ENCODE measurements around the gene EHHADH. TPM values are rescaled to one million over a fixed set of nuclear protein-coding genes. Genes with fewer than 3 reads are reported as not detected.

EHHADH gene
- total RNA-seq, 1 experiment from 2014 or later = 20.1 TPM

- no peak overlapping the region for H3K4me3 Mint-ChIP-seq (ENCODE audit: low read depth, unreplicated experiment)
- H3K4me1 Mint-ChIP-seq (ENCODE audit: low read depth, unreplicated experiment) = peaks cover 27% of the 10 kb centered on the region
- CTCF ChIA-PET = interaction anchor here (1.0 kb wide), 1 partner anchor 18 kb away, joined by 5 read pairs; no protein-coding TSS in a partner anchor
- TF ChIP-seq, protein P1, sequence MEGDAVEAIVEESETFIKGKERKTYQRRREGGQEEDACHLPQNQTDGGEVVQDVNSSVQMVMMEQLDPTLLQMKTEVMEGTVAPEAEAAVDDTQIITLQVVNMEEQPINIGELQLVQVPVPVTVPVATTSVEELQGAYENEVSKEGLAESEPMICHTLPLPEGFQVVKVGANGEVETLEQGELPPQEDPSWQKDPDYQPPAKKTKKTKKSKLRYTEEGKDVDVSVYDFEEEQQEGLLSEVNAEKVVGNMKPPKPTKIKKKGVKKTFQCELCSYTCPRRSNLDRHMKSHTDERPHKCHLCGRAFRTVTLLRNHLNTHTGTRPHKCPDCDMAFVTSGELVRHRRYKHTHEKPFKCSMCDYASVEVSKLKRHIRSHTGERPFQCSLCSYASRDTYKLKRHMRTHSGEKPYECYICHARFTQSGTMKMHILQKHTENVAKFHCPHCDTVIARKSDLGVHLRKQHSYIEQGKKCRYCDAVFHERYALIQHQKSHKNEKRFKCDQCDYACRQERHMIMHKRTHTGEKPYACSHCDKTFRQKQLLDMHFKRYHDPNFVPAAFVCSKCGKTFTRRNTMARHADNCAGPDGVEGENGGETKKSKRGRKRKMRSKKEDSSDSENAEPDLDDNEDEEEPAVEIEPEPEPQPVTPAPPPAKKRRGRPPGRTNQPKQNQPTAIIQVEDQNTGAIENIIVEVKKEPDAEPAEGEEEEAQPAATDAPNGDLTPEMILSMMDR (IDR thresholded peaks at IDR 0.05; ENCODE audit: unreplicated experiment) = no peak
- peaks cover 28% of the 10 kb centered on the region for H3K36me3 Mint-ChIP-seq (ENCODE audit: insufficient read depth, unreplicated experiment)
- no peaks in the 10 kb centered on the region for H3K9me3 Mint-ChIP-seq (ENCODE audit: low read depth, unreplicated experiment)
- no peak for DNase-seq
- H3K27ac Mint-ChIP-seq (ENCODE audit: unreplicated experiment) = no peak overlapping the region
- no TSS peak for BruUV-seq (replicated peaks)
- H3K27me3 Mint-ChIP-seq (ENCODE audit: unreplicated experiment) = no peaks in the 10 kb centered on the region
- intact Hi-C loops (cut with micrococcal nuclease; ENCODE audit: unreplicated experiment) = no loop called here
These were observed 36.4 kb upstream of the EHHADH start for GRCh38 chr3:185290266-185290665.

- Mint-ChIP-seq H3K27me3 (ENCODE audit: unreplicated experiment) (no peaks in the 10 kb centered on the region), H3K36me3 (ENCODE audit: insufficient read depth, unreplicated experiment) (peaks cover 30% of the 10 kb centered on the region), H3K4me1 (ENCODE audit: low read depth, unreplicated experiment) (peaks cover 45% of the 10 kb centered on the region), H3K27ac (ENCODE audit: unreplicated experiment) (peak overlapping the region; percentile 88), H3K4me3 (ENCODE audit: low read depth, unreplicated experiment) (peak overlapping the region; percentile 87), H3K9me3 (ENCODE audit: low read depth, unreplicated experiment) (no peaks in the 10 kb centered on the region)
- CTCF ChIA-PET = interaction anchor here (0.7 kb wide), 2 partner anchors 290 to 374 kb away, joined by 3 to 7 read pairs; no protein-coding TSS in a partner anchor
- TF ChIP-seq, protein P1 (IDR thresholded peaks at IDR 0.05; ENCODE audit: unreplicated experiment) = no peak
- DNase-seq = no peak
- no TSS peak for BruUV-seq (replicated peaks)
- intact Hi-C loops (cut with micrococcal nuclease; ENCODE audit: unreplicated experiment) = loop anchor here (2.0 kb wide), 1 partner anchor 25 kb away; no protein-coding TSS in a partner anchor
These were observed 29.6 kb upstream of the EHHADH start for GRCh38 chr3:185283374-185283935.

DNA sequence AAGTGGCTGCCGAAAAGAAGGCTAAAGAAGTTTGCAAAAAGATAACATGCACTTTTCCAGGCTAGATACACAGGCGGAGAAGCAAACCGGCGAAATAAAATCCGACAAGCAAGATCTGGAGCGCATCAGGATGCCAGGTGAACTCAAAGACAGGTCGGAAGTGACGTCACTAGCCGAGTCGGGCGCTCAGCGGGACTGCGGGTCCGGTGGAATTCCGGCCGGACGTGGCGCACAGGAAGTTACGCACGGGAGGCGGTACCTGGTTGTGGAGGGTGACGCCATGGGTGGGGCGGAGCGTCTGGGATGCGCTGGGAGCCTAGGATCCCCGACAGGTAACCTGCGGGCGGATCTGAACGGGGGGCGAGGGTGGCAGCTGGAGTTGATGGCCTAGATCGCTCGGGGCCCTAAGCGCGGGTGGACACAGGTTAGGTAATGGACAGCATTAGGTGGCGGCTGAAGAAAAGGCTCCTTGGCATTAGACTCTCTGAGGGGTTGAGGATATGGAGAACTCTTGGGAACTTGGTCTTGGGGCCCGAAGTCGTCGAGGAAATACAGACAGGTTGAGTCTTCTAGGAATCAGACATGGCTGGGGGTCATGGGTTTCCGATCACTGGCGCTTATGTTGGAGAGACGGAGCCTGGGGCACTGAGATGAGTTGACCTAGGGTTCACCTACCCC, 29.0 kb upstream of the EHHADH start:
- H3K9me3 Mint-ChIP-seq (ENCODE audit: low read depth, unreplicated experiment) = no peaks in the 10 kb centered on the region
- CTCF ChIA-PET = interaction anchor here (0.5 kb wide), 1 partner anchor 47 kb away, joined by 4 read pairs; no protein-coding TSS in a partner anchor
- TF ChIP-seq, protein P1 (IDR thresholded peaks at IDR 0.05; ENCODE audit: unreplicated experiment) = no peak
- no peaks in the 10 kb centered on the region for H3K27me3 Mint-ChIP-seq (ENCODE audit: unreplicated experiment)
- peak; percentile 100 for DNase-seq
- peak overlapping the region; percentile 88 for H3K27ac Mint-ChIP-seq (ENCODE audit: unreplicated experiment)
- peak overlapping the region; percentile 87 for H3K4me3 Mint-ChIP-seq (ENCODE audit: low read depth, unreplicated experiment)
- H3K4me1 Mint-ChIP-seq (ENCODE audit: low read depth, unreplicated experiment) = peaks cover 39% of the 10 kb centered on the region
- peaks cover 30% of the 10 kb centered on the region for H3K36me3 Mint-ChIP-seq (ENCODE audit: insufficient read depth, unreplicated experiment)
- intact Hi-C loops (cut with micrococcal nuclease; ENCODE audit: unreplicated experiment) = loop anchor here (2.0 kb wide), 1 partner anchor 26 kb away; no protein-coding TSS in a partner anchor
- TSS peak; percentile 68 for BruUV-seq (replicated peaks)

DNA sequence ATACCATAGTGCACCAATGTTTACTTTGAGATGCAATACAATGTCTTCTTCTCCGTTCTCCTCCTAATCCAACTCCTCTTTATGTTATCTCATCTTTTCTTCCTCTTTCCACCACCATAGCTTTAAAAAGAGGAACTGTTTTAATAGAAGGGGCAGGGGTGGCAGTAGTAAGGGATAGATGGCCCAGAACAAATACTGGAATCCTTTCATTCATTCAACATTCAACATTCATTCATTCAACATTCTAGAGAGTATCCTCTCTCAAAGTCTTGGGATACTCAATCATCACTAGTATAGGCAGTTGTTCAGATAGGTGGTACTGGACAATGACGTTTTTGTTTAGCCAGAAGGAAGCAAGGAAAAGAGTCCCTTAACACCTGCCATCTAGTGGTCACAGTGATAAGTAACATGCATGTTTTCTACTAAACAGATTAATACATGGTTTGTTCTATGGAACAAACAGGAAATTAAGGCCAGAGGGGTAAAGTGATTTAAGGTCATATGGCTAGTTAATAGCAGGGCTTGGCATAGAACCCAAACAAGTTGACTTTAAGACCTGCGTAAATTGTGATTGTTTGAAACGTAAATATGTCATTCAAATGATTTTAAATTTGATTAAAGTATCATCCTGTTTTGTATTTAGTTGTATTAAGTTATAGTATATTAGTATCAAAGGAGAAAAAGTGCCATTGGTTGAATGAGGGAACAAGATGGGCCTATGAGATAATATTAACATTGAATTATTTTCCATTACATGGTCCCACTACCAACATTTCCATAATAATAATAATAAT, 26.9 kb upstream of the EHHADH start:
- Mint-ChIP-seq H3K27me3 (ENCODE audit: unreplicated experiment) (no peaks in the 10 kb centered on the region), H3K27ac (ENCODE audit: unreplicated experiment) (peak overlapping the region; percentile 14), H3K9me3 (ENCODE audit: low read depth, unreplicated experiment) (no peaks in the 10 kb centered on the region), H3K36me3 (ENCODE audit: insufficient read depth, unreplicated experiment) (peaks cover 23% of the 10 kb centered on the region), H3K4me1 (ENCODE audit: low read depth, unreplicated experiment) (peaks cover 33% of the 10 kb centered on the region), H3K4me3 (ENCODE audit: low read depth, unreplicated experiment) (no peak overlapping the region)
- intact Hi-C loops (cut with micrococcal nuclease; ENCODE audit: unreplicated experiment) = no loop called here
- CTCF ChIA-PET = interaction anchor here (0.6 kb wide), 1 partner anchor 406 kb away, joined by 3 read pairs; no protein-coding TSS in a partner anchor
- BruUV-seq (replicated peaks) = no TSS peak
- peak; percentile 49 for DNase-seq
- TF ChIP-seq, protein P1 (IDR thresholded peaks at IDR 0.05; ENCODE audit: unreplicated experiment) = peak; percentile 75

Measured in Calu3 (cell line).